WTC11 (cell line): ENCODE data around the gene ELMO1. TPM values are rescaled to one million over a fixed set of nuclear protein-coding genes. Genes with fewer than 3 reads are reported as not detected.

Source experiments
- ATAC-seq: fragments of 200-7000 bp; cut with Tn5 transposase; 2 replicates; pipeline ENCODE4 v1.10.0; 2021; ENCODE audit warnings: mild to moderate bottlenecking, moderate library complexity
- CTCF ChIA-PET: fragments of 300-600 bp; sonication (Branson Sonifier 250); formaldehyde crosslinking; loops from one replicate; lab custom pipeline; 2021; ENCODE audit warnings: antibody characterized with exemption; lab: Charles Lee
- POLR2A ChIA-PET: fragments of 350-600 bp; sonication (Branson Sonifier 250); formaldehyde crosslinking; loops from one replicate; lab custom pipeline; 2021; ENCODE audit warnings: antibody characterized with exemption; lab: Charles Lee
- DNase-seq: peaks from one replicate; pipeline ENCODE4 v3.0.0; 2021; ENCODE audit warnings: low spot score
- H3K27ac Mint-ChIP-seq: 2 replicates; pipeline ENCODE4 v1.8.0; 2021; ENCODE audit warnings: mixed read lengths
- H3K27me3 Mint-ChIP-seq: 2 replicates; pipeline ENCODE4 v1.8.0; 2021; ENCODE audit warnings: low read depth, mild to moderate bottlenecking, moderate library complexity, mixed read lengths
- H3K36me3 Mint-ChIP-seq: 2 replicates; pipeline ENCODE4 v1.8.0; 2021; ENCODE audit warnings: mixed read lengths
- H3K4me1 Mint-ChIP-seq: 2 replicates; pipeline ENCODE4 v1.8.0; 2022; ENCODE audit warnings: mixed read lengths
- H3K4me3 Mint-ChIP-seq: 2 replicates; pipeline ENCODE4 v1.8.0; 2021; ENCODE audit warnings: mild to moderate bottlenecking, moderate library complexity, mixed read lengths
- H3K9me3 Mint-ChIP-seq: 2 replicates; pipeline ENCODE4 v1.8.0; 2021; ENCODE audit warnings: mixed read lengths
- ATF1 ChIP-seq: sonication (generic); formaldehyde crosslinking; IDR thresholded peaks from 2 replicates; pipeline ENCODE4 v1.8.1; 2023; ENCODE audit warnings: mild to moderate bottlenecking, moderate library complexity, missing genetic modification reagents
- ATF3 ChIP-seq: sonication (generic); formaldehyde crosslinking; conservative IDR thresholded peaks from 2 replicates; pipeline ENCODE4 v1.8.1; 2022; ENCODE audit warnings: mild to moderate bottlenecking, missing genetic modification reagents
- EMX1 ChIP-seq: fragments of 250-450 bp; sonication (Bioruptor Pico); IDR thresholded peaks from 2 replicates; pipeline ENCODE4 v1.8.0; 2021; ENCODE audit warnings: mild to moderate bottlenecking
- ETV6 ChIP-seq: sonication (generic); formaldehyde crosslinking; IDR thresholded peaks from 2 replicates; pipeline ENCODE4 v1.8.1; 2022; ENCODE audit warnings: mild to moderate bottlenecking, missing genetic modification reagents
- FOXK1 ChIP-seq: sonication (generic); formaldehyde crosslinking; IDR thresholded peaks from 2 replicates; pipeline ENCODE4 v1.8.0; 2022; ENCODE audit warnings: mild to moderate bottlenecking, moderate library complexity, missing genetic modification reagents
- IRF1 ChIP-seq: sonication (generic); formaldehyde crosslinking; IDR thresholded peaks from 2 replicates; pipeline ENCODE4 v1.8.0; 2023; ENCODE audit warnings: missing genetic modification reagents
- IRF2 ChIP-seq: sonication (generic); formaldehyde crosslinking; IDR thresholded peaks from 2 replicates; pipeline ENCODE4 v1.8.0; 2022; ENCODE audit warnings: low read depth, missing genetic modification reagents, borderline replicate concordance
- MYBL2 ChIP-seq: sonication (generic); formaldehyde crosslinking; IDR thresholded peaks from 2 replicates; pipeline ENCODE4 v1.8.1; 2023; ENCODE audit warnings: mild to moderate bottlenecking, moderate library complexity, missing genetic modification reagents
- NFATC4 ChIP-seq: fragments of 250-450 bp; sonication (Bioruptor Pico); IDR thresholded peaks from 2 replicates; pipeline ENCODE4 v1.9.0; 2021; ENCODE audit warnings: mild to moderate bottlenecking
- NR1H2 ChIP-seq: sonication (generic); formaldehyde crosslinking; IDR thresholded peaks from 2 replicates; pipeline ENCODE4 v1.9.0; 2021; ENCODE audit warnings: mild to moderate bottlenecking, moderate library complexity, missing genetic modification reagents
- NR3C1 ChIP-seq: sonication (generic); formaldehyde crosslinking; conservative IDR thresholded peaks from 2 replicates; pipeline ENCODE4 v1.8.1; 2023; ENCODE audit warnings: low read depth, mild to moderate bottlenecking, missing genetic modification reagents
- RELA ChIP-seq: sonication (generic); formaldehyde crosslinking; IDR thresholded peaks from 2 replicates; pipeline ENCODE4 v1.8.1; 2022; ENCODE audit warnings: missing genetic modification reagents, mild to moderate bottlenecking, borderline replicate concordance
- SP1 ChIP-seq: sonication (generic); formaldehyde crosslinking; conservative IDR thresholded peaks from 2 replicates; pipeline ENCODE4 v1.8.1; 2022; ENCODE audit warnings: missing genetic modification reagents
- USF1 ChIP-seq: sonication (generic); formaldehyde crosslinking; IDR thresholded peaks from 2 replicates; pipeline ENCODE4 v1.8.0; 2022; ENCODE audit warnings: mild to moderate bottlenecking, missing genetic modification reagents
- ZNF121 ChIP-seq: sonication (generic); formaldehyde crosslinking; IDR thresholded peaks from 2 replicates; pipeline ENCODE4 v1.8.0; 2023; ENCODE audit warnings: missing genetic modification reagents
- ZNF138 ChIP-seq: sonication (generic); formaldehyde crosslinking; conservative IDR thresholded peaks from 2 replicates; pipeline ENCODE4 v1.8.1; 2022; ENCODE audit warnings: mild to moderate bottlenecking, moderate library complexity, missing genetic modification reagents
- ZNF219 ChIP-seq: sonication (generic); formaldehyde crosslinking; IDR thresholded peaks from 2 replicates; pipeline ENCODE4 v1.8.0; 2023; ENCODE audit warnings: missing genetic modification reagents, mild to moderate bottlenecking, borderline replicate concordance
- ZNF232 ChIP-seq: sonication (generic); formaldehyde crosslinking; IDR thresholded peaks from 2 replicates; pipeline ENCODE4 v1.8.0; 2022; ENCODE audit warnings: mild to moderate bottlenecking, missing genetic modification reagents
- ZNF317 ChIP-seq: sonication (generic); formaldehyde crosslinking; IDR thresholded peaks from 2 replicates; pipeline ENCODE4 v1.8.1; 2023; ENCODE audit warnings: low read depth, mild to moderate bottlenecking, moderate library complexity, missing genetic modification reagents, borderline replicate concordance
- total RNA-seq: library from RNA; stranded (reverse); gene quantifications from 3 replicates; pipeline ENCODE4 v1.2.3, GENCODE V29; 2021
- TF ChIP-seq, protein P1 (sequence below): sonication (generic); formaldehyde crosslinking; IDR thresholded peaks from 2 replicates; pipeline ENCODE4 v1.8.0; 2022; ENCODE audit warnings: mild to moderate bottlenecking, missing genetic modification reagents
- TF ChIP-seq, protein P2 (sequence below): fragments of 250-450 bp; sonication (Bioruptor Pico); IDR thresholded peaks from 2 replicates; pipeline ENCODE4 v2.1.2; 2022; ENCODE audit warnings: mild to moderate bottlenecking, moderate library complexity
- TF ChIP-seq, protein P3 (sequence below): sonication (generic); formaldehyde crosslinking; IDR thresholded peaks from 2 replicates; pipeline ENCODE4 v1.8.1; 2022; ENCODE audit warnings: mild to moderate bottlenecking, missing genetic modification reagents, moderate library complexity, borderline replicate concordance

ELMO1 gene
- total RNA-seq, 1 experiment from 2014 or later: 19.4 TPM

GRCh38 chr7:37471619-37472018, 23.0 kb upstream of the ELMO1 start:
- POLR2A ChIA-PET: no interaction called here
- no peak overlapping the region for H3K4me3 Mint-ChIP-seq
- no peak for TF ChIP-seq ETV6 (CRISPR knock-in tag)
- TF ChIP-seq, protein P1, sequence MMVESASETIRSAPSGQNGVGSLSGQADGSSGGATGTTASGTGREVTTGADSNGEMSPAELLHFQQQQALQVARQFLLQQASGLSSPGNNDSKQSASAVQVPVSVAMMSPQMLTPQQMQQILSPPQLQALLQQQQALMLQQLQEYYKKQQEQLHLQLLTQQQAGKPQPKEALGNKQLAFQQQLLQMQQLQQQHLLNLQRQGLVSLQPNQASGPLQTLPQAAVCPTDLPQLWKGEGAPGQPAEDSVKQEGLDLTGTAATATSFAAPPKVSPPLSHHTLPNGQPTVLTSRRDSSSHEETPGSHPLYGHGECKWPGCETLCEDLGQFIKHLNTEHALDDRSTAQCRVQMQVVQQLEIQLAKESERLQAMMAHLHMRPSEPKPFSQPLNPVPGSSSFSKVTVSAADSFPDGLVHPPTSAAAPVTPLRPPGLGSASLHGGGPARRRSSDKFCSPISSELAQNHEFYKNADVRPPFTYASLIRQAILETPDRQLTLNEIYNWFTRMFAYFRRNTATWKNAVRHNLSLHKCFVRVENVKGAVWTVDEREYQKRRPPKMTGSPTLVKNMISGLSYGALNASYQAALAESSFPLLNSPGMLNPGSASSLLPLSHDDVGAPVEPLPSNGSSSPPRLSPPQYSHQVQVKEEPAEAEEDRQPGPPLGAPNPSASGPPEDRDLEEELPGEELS (CRISPR knock-in tag): no peak
- no peak for TF ChIP-seq ZNF232
- TF ChIP-seq, protein P2, sequence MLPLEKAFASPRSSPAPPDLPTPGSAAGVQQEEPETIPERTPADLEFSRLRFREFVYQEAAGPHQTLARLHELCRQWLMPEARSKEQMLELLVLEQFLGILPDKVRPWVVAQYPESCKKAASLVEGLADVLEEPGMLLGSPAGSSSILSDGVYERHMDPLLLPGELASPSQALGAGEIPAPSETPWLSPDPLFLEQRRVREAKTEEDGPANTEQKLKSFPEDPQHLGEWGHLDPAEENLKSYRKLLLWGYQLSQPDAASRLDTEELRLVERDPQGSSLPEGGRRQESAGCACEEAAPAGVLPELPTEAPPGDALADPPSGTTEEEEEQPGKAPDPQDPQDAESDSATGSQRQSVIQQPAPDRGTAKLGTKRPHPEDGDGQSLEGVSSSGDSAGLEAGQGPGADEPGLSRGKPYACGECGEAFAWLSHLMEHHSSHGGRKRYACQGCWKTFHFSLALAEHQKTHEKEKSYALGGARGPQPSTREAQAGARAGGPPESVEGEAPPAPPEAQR: no peak
- no peak for TF ChIP-seq ZNF121 (CRISPR knock-in tag)
- no peak for TF ChIP-seq ATF3 (CRISPR knock-in tag)
- TF ChIP-seq, protein P3, sequence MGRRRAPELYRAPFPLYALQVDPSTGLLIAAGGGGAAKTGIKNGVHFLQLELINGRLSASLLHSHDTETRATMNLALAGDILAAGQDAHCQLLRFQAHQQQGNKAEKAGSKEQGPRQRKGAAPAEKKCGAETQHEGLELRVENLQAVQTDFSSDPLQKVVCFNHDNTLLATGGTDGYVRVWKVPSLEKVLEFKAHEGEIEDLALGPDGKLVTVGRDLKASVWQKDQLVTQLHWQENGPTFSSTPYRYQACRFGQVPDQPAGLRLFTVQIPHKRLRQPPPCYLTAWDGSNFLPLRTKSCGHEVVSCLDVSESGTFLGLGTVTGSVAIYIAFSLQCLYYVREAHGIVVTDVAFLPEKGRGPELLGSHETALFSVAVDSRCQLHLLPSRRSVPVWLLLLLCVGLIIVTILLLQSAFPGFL (CRISPR knock-in tag): no peak
- TF ChIP-seq, all 79 proteins: peak for 0
- DNase-seq (no peak), ATAC-seq (no peak)
- CTCF ChIA-PET: interaction anchor here (1.5 kb wide), 1 partner anchor 20 kb away, joined by 5 read pairs; no protein-coding TSS in a partner anchor
- no peaks in the 10 kb centered on the region for H3K27me3 Mint-ChIP-seq
- H3K4me1 Mint-ChIP-seq: no peaks in the 10 kb centered on the region
- H3K27ac Mint-ChIP-seq: no peak overlapping the region
- H3K9me3 Mint-ChIP-seq: peaks cover 5% of the 10 kb centered on the region; the same call in 1 of the 2 replicates
- H3K36me3 Mint-ChIP-seq: no peaks in the 10 kb centered on the region

DNA sequence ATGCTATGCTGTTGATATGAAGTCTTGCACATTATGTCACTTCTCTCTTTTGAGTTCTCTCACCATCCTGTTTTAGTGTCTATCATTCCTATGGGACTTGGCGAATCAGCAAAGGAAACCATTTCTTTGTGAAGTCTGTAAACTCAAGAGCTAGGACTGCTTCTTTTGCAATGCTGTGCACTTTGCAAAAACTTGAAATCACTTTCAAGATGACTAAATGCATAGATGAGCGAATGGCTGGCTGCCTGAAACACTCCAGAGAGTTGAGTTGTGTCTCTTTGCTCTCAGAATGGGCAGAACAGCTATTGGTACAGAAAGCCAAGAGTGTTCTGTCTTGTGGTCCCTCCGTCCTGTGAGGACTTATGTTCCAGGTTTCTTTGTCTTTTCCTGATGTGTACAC, 18.3 kb upstream of the ELMO1 start:
- no peak for DNase-seq
- Mint-ChIP-seq H3K27ac (no peak overlapping the region), H3K9me3 (peaks cover 10% of the 10 kb centered on the region), H3K27me3 (no peaks in the 10 kb centered on the region), H3K4me3 (no peak overlapping the region), H3K36me3 (0 out of 2 replicates have a peak, but pooled peaks cover 3% of the 10 kb centered on the region), H3K4me1 (no peaks in the 10 kb centered on the region)
- ChIA-PET CTCF (interaction anchor here (1.7 kb wide), 1 partner anchor 25 kb away, joined by 8 read pairs; no protein-coding TSS in a partner anchor), POLR2A (no interaction called here)
- TF ChIP-seq IRF1 (CRISPR knock-in tag) (no peak), MYBL2 (CRISPR knock-in tag) (no peak), EMX1 (CRISPR knock-in tag) (no peak), RELA (CRISPR knock-in tag) (no peak), SP1 (CRISPR knock-in tag) (no peak), IRF2 (CRISPR knock-in tag) (no peak), NR1H2 (no peak), FOXK1 (CRISPR knock-in tag) (no peak), ZNF138 (CRISPR knock-in tag) (no peak), ZNF219 (CRISPR knock-in tag) (no peak), NR3C1 (CRISPR knock-in tag) (no peak), NFATC4 (CRISPR knock-in tag) (no peak), USF1 (CRISPR knock-in tag) (no peak), ETV6 (CRISPR knock-in tag) (no peak), ZNF317 (CRISPR knock-in tag) (no peak), ATF1 (CRISPR knock-in tag) (no peak)
- TF ChIP-seq, protein P1 (CRISPR knock-in tag): no peak
- TF ChIP-seq, all 79 proteins: peak for 0
- no peak for ATAC-seq
